GM12878 (cell line): ENCODE measurements around the gene ACTA2. TPM values are rescaled to one million over a fixed set of nuclear protein-coding genes. Genes with fewer than 3 reads are reported as not detected.

ENCODE experiments used
- ATAC-seq: fragments of 200-7000 bp; cut with Tn5 transposase; 3 replicates; pipeline ENCODE4 v1.9.1; 2020; ENCODE audit warnings: mild to moderate bottlenecking, moderate library complexity
- BruUV-seq: library from RNA; stranded (reverse); fragments of 400-500 nt; replicated peaks from 2 replicates; lab custom pipeline; 2021; lab: Mats Ljungman, UMichigan
- CTCF ChIA-PET: fragments of 300-600 bp; sonication (Branson Sonifier 250); formaldehyde crosslinking; extraction: SDS; loops from one replicate; lab custom pipeline; 2021; ENCODE audit warnings: inconsistent platforms; lab: Yijun Ruan, JAX
- POLR2A ChIA-PET: fragments of 350-600 bp; formaldehyde crosslinking; extraction: SDS; loops from one replicate; lab custom pipeline; 2021; ENCODE audit warnings: inconsistent platforms; lab: Charles Lee
- RAD21 ChIA-PET: fragments of 300-600 bp; sonication (Branson Sonifier 250); formaldehyde crosslinking; loops from one replicate; lab custom pipeline; 2023; ENCODE audit warnings: antibody characterized with exemption; ENCODE audit not compliant: unreplicated experiment; lab: Charles Lee
- SMC1A ChIA-PET: fragments of 300-600 bp; sonication (Branson Sonifier 250); formaldehyde crosslinking; loops from one replicate; lab custom pipeline; 2023; ENCODE audit not compliant: unreplicated experiment, uncharacterized antibody; lab: Charles Lee
- DNase-seq: peaks from one replicate; pipeline ENCODE4 v3.0.0-alpha.2; 2011; ENCODE audit warnings: low read depth, low spot score
- FAIRE-seq: peaks from 3 replicates; lab custom pipeline; 2011; peaks lifted over from hg19 to GRCh38; lab: Jason Lieb, UNC
- H2AFZ ChIP-seq: 2 replicates; pipeline ENCODE4 v1.6.0; 2011; ENCODE audit warnings: low read depth, low read length, control low read depth; ENCODE audit not compliant: control insufficient read depth
- H3K27ac ChIP-seq: 2 replicates; pipeline ENCODE4 v1.5.1; 2011; ENCODE audit warnings: control low read depth; ENCODE audit not compliant: control insufficient read depth, insufficient read depth
- H3K27me3 ChIP-seq, 2 experiments: replicated peaks in 1 of 2; 2 replicates each; pipeline versions ENCODE4 v1.6.0 to v1.6.1; 2011; ENCODE audit warnings: low read length in 1 of 2; ENCODE audit not compliant: control insufficient read depth in 2 of 2, insufficient read depth in 2 of 2
- H3K36me3 ChIP-seq, 2 experiments: 2 replicates each; pipeline ENCODE4 v1.5.1; 2011; ENCODE audit warnings: low read length in 1 of 2; ENCODE audit not compliant: control insufficient read depth in 2 of 2, insufficient read depth in 2 of 2
- H3K4me1 ChIP-seq: 2 replicates; pipeline ENCODE4 v1.6.1; 2011; ENCODE audit warnings: mild to moderate bottlenecking, low read length, moderate library complexity, mixed read lengths; ENCODE audit not compliant: control insufficient read depth, insufficient read depth
- H3K4me2 ChIP-seq: 2 replicates; pipeline ENCODE4 v1.6.0; 2011; ENCODE audit warnings: control low read depth; ENCODE audit not compliant: control insufficient read depth, insufficient read depth
- H3K4me3 ChIP-seq: fragments of 200-600 bp; sonication (generic); 2 replicates; pipeline ENCODE4 v1.5.1; 2016
- H3K79me2 ChIP-seq: 2 replicates; pipeline ENCODE4 v1.6.0; 2011; ENCODE audit warnings: low read length; ENCODE audit not compliant: control insufficient read depth, insufficient read depth
- H3K9ac ChIP-seq: 2 replicates; pipeline ENCODE4 v1.8.0; 2011; ENCODE audit warnings: low read length, control low read depth, mixed read lengths; ENCODE audit not compliant: control insufficient read depth, insufficient read depth
- H3K9me3 ChIP-seq: replicated peaks from 3 replicates; pipeline ENCODE4 v1.5.1; 2011; ENCODE audit warnings: mild to moderate bottlenecking, low read length; ENCODE audit not compliant: control insufficient read depth, insufficient read depth
- H4K20me1 ChIP-seq: 2 replicates; pipeline ENCODE4 v1.6.0; 2011; ENCODE audit not compliant: control insufficient read depth, insufficient read depth
- ASH2L ChIP-seq: fragments of 300-600, 200-600 bp; sonication (generic); IDR thresholded peaks from 2 replicates; pipeline ENCODE4 v1.6.1; 2017; ENCODE audit warnings: low read depth, mild to moderate bottlenecking, borderline replicate concordance
- BHLHE40 ChIP-seq, 2 experiments: fragments of 450-650 bp in 1 of 2; IDR thresholded peaks; 2 replicates each; pipeline ENCODE4 v1.6.1; 2011 to 2017; ENCODE audit warnings: low read depth in 2 of 2, borderline replicate concordance in 1 of 2, improper control_type of control experiment in 1 of 2, low read length in 1 of 2, mild to moderate bottlenecking in 1 of 2
- CBX3 ChIP-seq: fragments of 200-600 bp; sonication (generic); IDR thresholded peaks from 2 replicates; pipeline ENCODE4 v1.6.1; 2016; ENCODE audit warnings: low read depth, borderline replicate concordance
- EED ChIP-seq: sonication (generic); IDR thresholded peaks from 2 replicates; pipeline ENCODE4 v1.6.1; 2016; ENCODE audit warnings: antibody characterized with exemption, low read depth
- ELK1 ChIP-seq: IDR thresholded peaks from 2 replicates; pipeline ENCODE4 v1.6.1; 2012; ENCODE audit warnings: low read depth, low read length, improper control_type of control experiment
- FOXM1 ChIP-seq: IDR thresholded peaks from 2 replicates; pipeline ENCODE4 v1.6.1; 2012; ENCODE audit warnings: low read depth, mild to moderate bottlenecking, inconsistent platforms, low read length, moderate library complexity
- JUNB ChIP-seq: IDR thresholded peaks from 2 replicates; pipeline ENCODE4 v1.6.1; 2016; ENCODE audit warnings: antibody characterized with exemption, mild to moderate bottlenecking
- KAT2A ChIP-seq: conservative IDR thresholded peaks from 2 replicates; pipeline ENCODE4 v1.6.1; 2011; ENCODE audit warnings: low read depth, low read length; ENCODE audit not compliant: control insufficient read depth
- KLF5 ChIP-seq: fragments of 450-650 bp; IDR thresholded peaks from 2 replicates; pipeline ENCODE4 v1.6.1; 2014; ENCODE audit warnings: mild to moderate bottlenecking; ENCODE audit not compliant: partially characterized antibody
- NKRF ChIP-seq: fragments of 450-650 bp; conservative IDR thresholded peaks from 2 replicates; pipeline ENCODE4 v1.6.1; 2017; ENCODE audit warnings: mild to moderate bottlenecking, moderate library complexity
- NR2F1 ChIP-seq: fragments of 450-650 bp; conservative IDR thresholded peaks from 2 replicates; pipeline ENCODE4 v1.6.1; 2017; ENCODE audit warnings: mild to moderate bottlenecking
- POLR2AphosphoS5 ChIP-seq: IDR thresholded peaks from 2 replicates; pipeline ENCODE4 v1.6.1; 2011; ENCODE audit warnings: mild to moderate bottlenecking, low read length, inconsistent platforms
- RAD21 ChIP-seq: IDR thresholded peaks from 2 replicates; pipeline ENCODE4 v1.6.1; 2011; ENCODE audit warnings: mild to moderate bottlenecking, low read depth, low read length, moderate library complexity; ENCODE audit not compliant: insufficient read depth
- STAT1 ChIP-seq: fragments of 450-650 bp; conservative IDR thresholded peaks from 2 replicates; pipeline ENCODE4 v1.6.1; 2014; ENCODE audit warnings: antibody characterized with exemption, mild to moderate bottlenecking
- TCF12 ChIP-seq: IDR thresholded peaks from 2 replicates; pipeline ENCODE4 v1.6.1; 2011; ENCODE audit warnings: low read depth, mild to moderate bottlenecking, low read length
- ZBTB33 ChIP-seq: fragments of 450-650 bp; IDR thresholded peaks from 2 replicates; pipeline ENCODE4 v1.6.1; 2017; ENCODE audit warnings: mild to moderate bottlenecking
- ZNF274 ChIP-seq: IDR thresholded peaks from one replicate; pipeline ENCODE4 v1.8.0; 2011; ENCODE audit not compliant: insufficient read length, insufficient read depth
- ZZZ3 ChIP-seq: IDR thresholded peaks from 2 replicates; pipeline ENCODE4 v1.6.1; 2011; ENCODE audit warnings: low read depth; ENCODE audit not compliant: control insufficient read depth, insufficient read length
- WGBS: methylation state at CpG from one replicate; pipeline ENCODE4 v1.1.6; 2016; ENCODE audit warnings: low lambda C conversion rate; ENCODE audit not compliant: insufficient replicate concordance, insufficient coverage; ENCODE audit errors: missing lambda C conversion rate; 5-methylcytosine and 5-hydroxymethylcytosine counted together
- in situ Hi-C: fragments of 300-500 bp; cut with MboI; formaldehyde crosslinking; loops from 9 replicates; pipeline ENCODE4 v1.14.3; 2018; ENCODE audit warnings: mixed read lengths
- intact Hi-C: fragments of 100-400 bp; cut with micrococcal nuclease; formaldehyde crosslinking; loops from one replicate; pipeline ENCODE4 v1.14.2; 2022; ENCODE audit not compliant: unreplicated experiment
- polyA plus RNA-seq, 11 experiments: library from polyadenylated mRNA; depleted of rRNA in 4 of 11; unstranded in 6 of 11; stranded (reverse) in 5 of 11; fragments of >200 nt; fragmentation: Nextera tagmentation in 4 of 11; fragmentation: Illumina TruSeq in 1 of 11; extraction: Ambion mirVana in 4 of 11; extraction: Trizol in 1 of 11; gene quantifications; 1 replicate in 1 of 11; 2 replicates in 10 of 11; pipeline versions ENCODE4 v1.2.1 to v1.2.3, GENCODE V29; 2011 to 2016; ENCODE audit warnings: inconsistent platforms in 2 of 11, missing spikeins in 2 of 11, low read depth in 1 of 11
- total RNA-seq, 4 experiments: library from RNA; depleted of rRNA in 3 of 4; stranded (reverse); fragments of >200 nt in 3 of 4; fragmentation: Illumina TruSeq in 1 of 4; extraction: Trizol in 1 of 4; gene quantifications; 2 replicates each; pipeline versions ENCODE4 v1.2.1 to v1.2.3, GENCODE V29; 2013 to 2021

Gene ACTA2
- total and polyA plus RNA-seq, 10 of the 15 experiments (the other 5 are each of a cell fraction or from before 2014, with no cell fraction given), result 7.4 to 78.2 (median 32.4) TPM

GRCh38 chr10:88996927-88997326 is 44.4 kb upstream of the ACTA2 start (continued):
- TF ChIP-seq NKRF (no peak), ZNF274 (no peak), JUNB (no peak), STAT1 (no peak), KAT2A (no peak), CBX3 (no peak), EED (no peak), RAD21 (no peak), NR2F1 (peak; percentile 55; the same call in 1 of the 2 replicates)

- ATAC-seq (no peak), DNase-seq (no peak), FAIRE-seq (no peak)
- Histone ChIP-seq H3K4me3 (peak overlapping the region; percentile 65; the same call in 1 of the 2 replicates), H4K20me1 (no peaks in the 10 kb centered on the region), H3K27me3 (no peaks in the 10 kb centered on the region), H3K79me2 (peaks cover 98% of the 10 kb centered on the region), H3K27ac (peak overlapping the region; percentile 47), H3K4me1 (peaks cover 19% of the 10 kb centered on the region), H3K9me3 (no peaks in the 10 kb centered on the region), H3K36me3 (no peaks in the 10 kb centered on the region), H2AFZ (no peak overlapping the region), H3K4me2 (peak overlapping the region; percentile 79), H3K9ac (peak overlapping the region; percentile 24)
- POLR2A ChIA-PET, result interaction anchor here (0.6 to 1.6 kb wide), 3 partner anchors 59 to 113 kb away, joined by 3 to 6 read pairs (median 5); no protein-coding TSS in a partner anchor
- SMC1A ChIA-PET, result interaction anchor here (0.8 to 9.6 kb wide), 15 partner anchors 7 to 253 kb away, joined by 3 to 76 read pairs (median 4); partner anchors contain the start of gene FAS
- intact Hi-C loops, result loop anchor here (10.0 kb wide), 1 partner anchor 399 kb away; the partner anchor contains the start of gene IFIT1
- CTCF ChIA-PET, result interaction anchor here (0.6 to 10.6 kb wide), 8 partner anchors 8 to 222 kb away, joined by 3 to 250 read pairs (median 4); no protein-coding TSS in a partner anchor
- no TSS peak for BruUV-seq
- in situ Hi-C loops, result no loop called here
- 2% methylated on average over 7 of the region's 7 CpGs for WGBS
- RAD21 ChIA-PET, result interaction anchor here (0.6 to 9.1 kb wide), 11 partner anchors 8 to 169 kb away, joined by 3 to 66 read pairs (median 4); no protein-coding TSS in a partner anchor
- no peak for TF ChIP-seq ELK1
- TF ChIP-seq TCF12, result no peak
- no peak for TF ChIP-seq FOXM1
- no peak for TF ChIP-seq ASH2L
- peak; percentile 31; the same call in 1 of the 2 replicates for TF ChIP-seq POLR2AphosphoS5
- peak in 1 of 2 experiments; percentile 22; a peak in 1 of 4 replicates for TF ChIP-seq BHLHE40 (IDR thresholded peaks at IDR 0.05; ENCODE audit: borderline replicate concordance in 1 of 2, low read depth in 2 of 2, low read length in 1 of 2)
- no peak for TF ChIP-seq KLF5
- no peak for TF ChIP-seq ZZZ3
- no peak for TF ChIP-seq ZBTB33
Observed at GRCh38 chr10:88995156-88995876, 42.7 kb upstream of the ACTA2 start.
